ENCODE results near the gene TDRD1. TPM values are rescaled to one million over a fixed set of nuclear protein-coding genes. Genes with fewer than 3 reads are reported as not detected.

The TDRD1 gene
- total and polyA plus RNA-seq, 8 donors: 0.08 to 1.8 (median 0.65) TPM

DNA sequence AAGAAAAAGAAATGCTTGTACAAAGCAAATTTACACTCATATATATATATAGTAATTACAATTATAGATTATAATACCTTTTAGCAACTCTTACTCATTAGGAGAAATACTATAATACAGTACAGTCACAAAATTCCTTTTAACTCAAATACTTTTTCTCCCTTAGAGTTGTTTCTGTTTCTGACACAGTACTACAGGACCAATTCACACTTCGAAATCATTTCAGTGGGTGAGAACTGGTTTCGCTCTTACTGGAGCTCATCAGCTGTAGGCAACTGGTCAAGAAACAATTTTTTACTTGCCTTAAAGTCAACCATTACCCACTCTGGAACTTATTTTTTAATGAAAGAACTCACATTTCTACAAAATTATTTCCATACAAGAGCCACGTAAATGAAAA lies 11.2 kb upstream of the TDRD1 start:
- no peaks in the 10 kb centered on the region for H3K27me3 ChIP-seq
- H3K9me3 ChIP-seq: no peaks in the 10 kb centered on the region
- H3K36me3 ChIP-seq: no peaks in the 10 kb centered on the region
- ATAC-seq: no peak
- intact Hi-C loops (cut with DNase I): no loop called here
- TF ChIP-seq, protein P1, sequence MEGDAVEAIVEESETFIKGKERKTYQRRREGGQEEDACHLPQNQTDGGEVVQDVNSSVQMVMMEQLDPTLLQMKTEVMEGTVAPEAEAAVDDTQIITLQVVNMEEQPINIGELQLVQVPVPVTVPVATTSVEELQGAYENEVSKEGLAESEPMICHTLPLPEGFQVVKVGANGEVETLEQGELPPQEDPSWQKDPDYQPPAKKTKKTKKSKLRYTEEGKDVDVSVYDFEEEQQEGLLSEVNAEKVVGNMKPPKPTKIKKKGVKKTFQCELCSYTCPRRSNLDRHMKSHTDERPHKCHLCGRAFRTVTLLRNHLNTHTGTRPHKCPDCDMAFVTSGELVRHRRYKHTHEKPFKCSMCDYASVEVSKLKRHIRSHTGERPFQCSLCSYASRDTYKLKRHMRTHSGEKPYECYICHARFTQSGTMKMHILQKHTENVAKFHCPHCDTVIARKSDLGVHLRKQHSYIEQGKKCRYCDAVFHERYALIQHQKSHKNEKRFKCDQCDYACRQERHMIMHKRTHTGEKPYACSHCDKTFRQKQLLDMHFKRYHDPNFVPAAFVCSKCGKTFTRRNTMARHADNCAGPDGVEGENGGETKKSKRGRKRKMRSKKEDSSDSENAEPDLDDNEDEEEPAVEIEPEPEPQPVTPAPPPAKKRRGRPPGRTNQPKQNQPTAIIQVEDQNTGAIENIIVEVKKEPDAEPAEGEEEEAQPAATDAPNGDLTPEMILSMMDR (IDR thresholded peaks at IDR 0.05): no peak
- DNase-seq: no peak
- FAIRE-seq: no peak
- WGBS, 2 donors: 97% methylated on average over 3 of the region's 3 CpGs
- peaks cover 23 to 45% (median 32%) of the 10 kb centered on the region in 3 donors for H3K4me1 ChIP-seq
- H3K27ac ChIP-seq: no peak overlapping the region
- H3K4me3 ChIP-seq: no peak overlapping the region

DNA sequence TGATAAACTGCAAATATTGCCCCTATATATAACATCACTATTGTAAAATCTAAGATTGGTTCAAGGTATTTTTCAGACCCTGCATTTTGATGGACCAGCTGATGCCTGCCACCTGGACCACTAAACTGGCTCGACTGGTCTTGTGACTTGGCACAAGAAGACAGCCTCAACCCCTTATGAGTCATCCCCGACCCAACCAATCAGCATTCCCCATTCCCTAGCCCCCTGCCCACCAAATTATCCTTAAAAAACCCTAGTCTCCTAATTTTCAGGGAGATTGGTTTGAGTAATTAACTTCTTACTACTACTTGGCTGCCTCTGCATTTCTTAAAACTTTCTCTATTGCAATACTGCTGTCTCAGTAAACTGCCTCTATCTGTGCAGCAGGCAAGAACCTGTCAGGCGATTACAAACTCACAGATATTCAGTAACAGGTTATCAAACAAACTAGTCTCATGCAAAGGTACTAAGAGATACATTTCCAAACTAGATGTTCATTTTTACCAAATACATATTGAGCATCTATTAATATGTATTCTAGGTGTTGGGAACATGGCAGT lies 10.6 kb upstream of the TDRD1 start:
- Histone ChIP-seq H3K27me3 (no peaks in the 10 kb centered on the region), H3K4me3 (no peak overlapping the region), H3K36me3 (no peaks in the 10 kb centered on the region), H3K9me3 (no peaks in the 10 kb centered on the region), H3K4me1 (peaks cover 23 to 40% (median 27%) of the 10 kb centered on the region in 3 donors), H3K27ac (no peak overlapping the region)
- intact Hi-C loops (cut with DNase I): no loop called here
- no peak for DNase-seq
- ATAC-seq: no peak
- TF ChIP-seq, protein P1 (IDR thresholded peaks at IDR 0.05): no peak
- no peak for FAIRE-seq
- 84 to 85% methylated on average over 3 of the region's 3 CpGs for WGBS, 2 donors

DNA sequence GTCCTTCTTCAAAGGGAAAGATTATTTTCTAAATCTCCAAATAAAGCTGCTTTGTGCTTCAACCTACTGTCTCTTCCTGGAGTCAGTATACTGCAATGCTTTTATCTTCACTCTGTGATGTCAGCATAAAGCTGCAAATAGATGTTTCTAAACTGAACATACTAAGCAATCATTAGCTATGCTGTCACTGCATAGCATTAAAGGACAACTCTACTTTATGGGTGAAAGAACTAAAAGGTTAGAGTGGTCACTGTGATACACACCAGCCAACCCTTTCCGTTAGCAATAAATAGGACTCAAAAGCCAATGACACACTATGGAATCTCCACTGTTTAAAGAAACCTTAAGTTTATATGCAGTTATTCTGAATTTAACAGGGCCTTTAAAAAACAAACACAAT lies 6.9 kb upstream of the TDRD1 start:
- 13 to 14% methylated on average over 1 of the region's 1 CpG for WGBS, 2 donors
- Histone ChIP-seq H3K36me3 (no peaks in the 10 kb centered on the region), H3K27ac (peak overlapping the region in 2 of 4 donors; percentile 94 to 98), H3K27me3 (no peaks in the 10 kb centered on the region), H3K4me3 (peak overlapping the region in 3 of 4 donors; percentile 89 to 100 (median 97)), H3K9me3 (no peaks in the 10 kb centered on the region), H3K4me1 (peaks cover 0 to 17% (median 14%) of the 10 kb centered on the region in 3 donors)
- ATAC-seq (no peak), DNase-seq (no peak), FAIRE-seq (no peak)
- intact Hi-C loops (cut with DNase I): no loop called here
- TF ChIP-seq, protein P1 (IDR thresholded peaks at IDR 0.05): no peak

DNA sequence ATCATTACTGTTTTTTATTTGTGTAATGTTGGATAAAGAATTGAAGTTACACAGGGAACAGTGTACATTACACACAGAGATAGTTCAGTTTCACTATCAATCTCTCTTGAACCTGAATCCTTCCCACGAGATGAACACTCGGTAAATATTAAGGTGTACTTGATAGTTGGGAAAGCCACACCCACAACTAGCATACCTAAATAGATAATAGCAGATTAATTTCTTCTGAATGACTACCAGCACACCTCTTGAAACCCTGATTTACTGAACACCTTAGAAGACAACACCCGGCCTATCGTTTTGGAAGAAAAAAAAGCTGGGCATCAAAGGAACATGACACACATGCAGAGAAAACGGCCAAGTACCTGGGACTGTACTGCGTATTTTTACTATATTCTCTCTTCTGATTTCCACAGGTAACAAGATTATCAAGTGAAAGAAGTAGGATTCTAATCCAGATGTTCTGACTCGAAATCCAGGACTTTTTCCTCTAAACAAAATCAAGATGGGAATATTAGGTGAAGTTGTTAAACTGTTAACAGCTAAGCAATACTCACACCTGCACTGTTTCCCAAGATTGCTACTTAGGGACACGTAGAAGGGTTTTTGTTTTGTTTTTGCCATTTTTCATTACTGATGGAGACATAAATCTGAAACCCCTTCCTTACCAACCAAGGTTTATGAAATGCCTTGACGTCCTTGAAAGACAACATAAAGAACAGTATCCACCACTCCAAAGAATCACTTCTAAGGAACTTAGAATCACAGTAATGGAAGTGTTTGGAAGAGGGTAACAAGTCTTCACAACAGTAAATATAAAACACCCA lies 6.2 kb upstream of the TDRD1 start:
- DNase-seq (no peak), FAIRE-seq (peak; percentile 43), ATAC-seq (peak in 3 of 4 donors; percentile 10 to 13 (median 10))
- intact Hi-C loops (cut with DNase I): no loop called here
- TF ChIP-seq, protein P1 (IDR thresholded peaks at IDR 0.05): no peak
- 4 to 5% methylated on average over 9 of the region's 9 CpGs for WGBS, 2 donors
- Histone ChIP-seq H3K27me3 (no peaks in the 10 kb centered on the region), H3K27ac (peak overlapping the region; percentile 88 to 98 (median 94)), H3K4me3 (peak overlapping the region; percentile 70 to 100 (median 93)), H3K4me1 (peaks cover 0 to 17% (median 14%) of the 10 kb centered on the region in 3 donors), H3K9me3 (no peaks in the 10 kb centered on the region), H3K36me3 (no peaks in the 10 kb centered on the region)

DNA sequence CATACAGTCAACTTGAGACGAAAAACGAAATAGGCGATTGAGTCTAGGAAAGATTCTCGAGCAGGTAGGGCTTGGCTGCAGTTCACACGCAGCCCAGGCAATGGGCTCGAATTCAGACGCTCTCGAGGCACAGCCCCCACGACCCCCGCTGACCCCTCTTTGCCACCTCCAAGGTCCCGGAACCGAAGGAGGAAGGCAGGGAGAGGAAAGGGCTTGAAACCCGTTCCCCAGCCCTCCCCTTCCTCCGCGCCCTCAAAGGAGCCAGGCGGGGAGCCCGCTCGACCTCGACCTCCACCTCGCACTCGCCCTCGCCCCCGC lies 5.6 kb upstream of the TDRD1 start:
- Histone ChIP-seq H3K4me1 (peaks cover 0 to 17% (median 14%) of the 10 kb centered on the region in 3 donors), H3K36me3 (no peaks in the 10 kb centered on the region), H3K27ac (peak overlapping the region; percentile 88 to 98 (median 94)), H3K27me3 (no peaks in the 10 kb centered on the region), H3K9me3 (no peaks in the 10 kb centered on the region), H3K4me3 (peak overlapping the region; percentile 70 to 100 (median 93))
- 0% methylated on average over 21 to 23 of the region's 23 CpGs for WGBS, 2 donors
- intact Hi-C loops (cut with DNase I): no loop called here
- peak; percentile 16 to 36 (median 26) for ATAC-seq
- FAIRE-seq: no peak
- DNase-seq: peak in 3 of 6 donors; percentile 15 to 76 (median 59)
- TF ChIP-seq, protein P1 (IDR thresholded peaks at IDR 0.05): no peak

All from pancreas (tissue), 10 donors.